ENCODE measurements around the gene PROZ. TPM values are rescaled to one million over a fixed set of nuclear protein-coding genes. Genes with fewer than 3 reads are reported as not detected.

PROZ gene
- total and polyA plus RNA-seq, 2 of the 13 experiments (the other 11 are each of a cell fraction or from before 2014, with no cell fraction given) = 5.6 to 22.5 TPM

DNA sequence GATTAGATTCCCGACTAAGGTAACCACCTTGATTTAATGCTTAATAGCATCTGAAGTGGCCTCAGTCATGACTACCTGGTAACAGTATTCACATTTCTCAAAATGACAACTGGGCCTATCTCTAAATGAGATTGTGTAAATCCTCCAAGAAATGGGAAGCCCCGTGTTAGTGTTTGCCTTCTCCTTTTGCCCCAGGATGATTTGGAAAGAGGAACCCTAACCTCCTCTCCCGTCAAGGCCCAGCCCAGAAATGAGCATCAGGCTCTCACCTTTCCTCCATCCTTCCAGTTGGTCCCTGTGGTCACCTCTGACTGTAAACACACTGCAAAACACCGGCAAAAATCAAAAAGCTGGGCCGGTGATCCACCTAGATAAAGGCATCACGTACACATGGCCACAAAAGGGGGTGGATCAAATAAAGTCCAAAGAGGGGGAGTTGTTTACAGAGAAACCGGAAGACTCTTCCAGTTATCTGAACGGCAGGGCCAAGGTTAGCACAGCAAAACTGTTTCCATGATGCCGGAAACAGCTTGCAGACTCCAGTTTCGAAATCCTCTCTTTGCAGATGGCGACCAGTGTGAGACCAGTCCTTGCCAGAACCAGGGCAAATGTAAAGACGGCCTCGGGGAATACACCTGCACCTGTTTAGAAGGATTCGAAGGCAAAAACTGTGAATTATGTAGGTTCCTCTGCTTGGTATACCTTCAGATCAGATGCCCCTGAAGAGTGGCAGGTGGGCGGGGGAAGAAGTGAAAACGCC lies 19.5 kb upstream of the PROZ start (continued):
- no peak for TF ChIP-seq AGO1 (IDR thresholded peaks at IDR 0.05; ENCODE audit: low read depth, low read length, poor library complexity, severe bottlenecking)
- TF ChIP-seq, protein P1, sequence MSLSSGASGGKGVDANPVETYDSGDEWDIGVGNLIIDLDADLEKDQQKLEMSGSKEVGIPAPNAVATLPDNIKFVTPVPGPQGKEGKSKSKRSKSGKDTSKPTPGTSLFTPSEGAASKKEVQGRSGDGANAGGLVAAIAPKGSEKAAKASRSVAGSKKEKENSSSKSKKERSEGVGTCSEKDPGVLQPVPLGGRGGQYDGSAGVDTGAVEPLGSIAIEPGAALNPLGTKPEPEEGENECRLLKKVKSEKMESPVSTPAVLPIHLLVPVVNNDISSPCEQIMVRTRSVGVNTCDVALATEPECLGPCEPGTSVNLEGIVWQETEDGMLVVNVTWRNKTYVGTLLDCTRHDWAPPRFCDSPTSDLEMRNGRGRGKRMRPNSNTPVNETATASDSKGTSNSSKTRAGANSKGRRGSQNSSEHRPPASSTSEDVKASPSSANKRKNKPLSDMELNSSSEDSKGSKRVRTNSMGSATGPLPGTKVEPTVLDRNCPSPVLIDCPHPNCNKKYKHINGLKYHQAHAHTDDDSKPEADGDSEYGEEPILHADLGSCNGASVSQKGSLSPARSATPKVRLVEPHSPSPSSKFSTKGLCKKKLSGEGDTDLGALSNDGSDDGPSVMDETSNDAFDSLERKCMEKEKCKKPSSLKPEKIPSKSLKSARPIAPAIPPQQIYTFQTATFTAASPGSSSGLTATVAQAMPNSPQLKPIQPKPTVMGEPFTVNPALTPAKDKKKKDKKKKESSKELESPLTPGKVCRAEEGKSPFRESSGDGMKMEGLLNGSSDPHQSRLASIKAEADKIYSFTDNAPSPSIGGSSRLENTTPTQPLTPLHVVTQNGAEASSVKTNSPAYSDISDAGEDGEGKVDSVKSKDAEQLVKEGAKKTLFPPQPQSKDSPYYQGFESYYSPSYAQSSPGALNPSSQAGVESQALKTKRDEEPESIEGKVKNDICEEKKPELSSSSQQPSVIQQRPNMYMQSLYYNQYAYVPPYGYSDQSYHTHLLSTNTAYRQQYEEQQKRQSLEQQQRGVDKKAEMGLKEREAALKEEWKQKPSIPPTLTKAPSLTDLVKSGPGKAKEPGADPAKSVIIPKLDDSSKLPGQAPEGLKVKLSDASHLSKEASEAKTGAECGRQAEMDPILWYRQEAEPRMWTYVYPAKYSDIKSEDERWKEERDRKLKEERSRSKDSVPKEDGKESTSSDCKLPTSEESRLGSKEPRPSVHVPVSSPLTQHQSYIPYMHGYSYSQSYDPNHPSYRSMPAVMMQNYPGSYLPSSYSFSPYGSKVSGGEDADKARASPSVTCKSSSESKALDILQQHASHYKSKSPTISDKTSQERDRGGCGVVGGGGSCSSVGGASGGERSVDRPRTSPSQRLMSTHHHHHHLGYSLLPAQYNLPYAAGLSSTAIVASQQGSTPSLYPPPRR (CRISPR knock-in tag; IDR thresholded peaks at IDR 0.05; ENCODE audit: borderline replicate concordance) = peak; percentile 97
- TF ChIP-seq, protein P2, sequence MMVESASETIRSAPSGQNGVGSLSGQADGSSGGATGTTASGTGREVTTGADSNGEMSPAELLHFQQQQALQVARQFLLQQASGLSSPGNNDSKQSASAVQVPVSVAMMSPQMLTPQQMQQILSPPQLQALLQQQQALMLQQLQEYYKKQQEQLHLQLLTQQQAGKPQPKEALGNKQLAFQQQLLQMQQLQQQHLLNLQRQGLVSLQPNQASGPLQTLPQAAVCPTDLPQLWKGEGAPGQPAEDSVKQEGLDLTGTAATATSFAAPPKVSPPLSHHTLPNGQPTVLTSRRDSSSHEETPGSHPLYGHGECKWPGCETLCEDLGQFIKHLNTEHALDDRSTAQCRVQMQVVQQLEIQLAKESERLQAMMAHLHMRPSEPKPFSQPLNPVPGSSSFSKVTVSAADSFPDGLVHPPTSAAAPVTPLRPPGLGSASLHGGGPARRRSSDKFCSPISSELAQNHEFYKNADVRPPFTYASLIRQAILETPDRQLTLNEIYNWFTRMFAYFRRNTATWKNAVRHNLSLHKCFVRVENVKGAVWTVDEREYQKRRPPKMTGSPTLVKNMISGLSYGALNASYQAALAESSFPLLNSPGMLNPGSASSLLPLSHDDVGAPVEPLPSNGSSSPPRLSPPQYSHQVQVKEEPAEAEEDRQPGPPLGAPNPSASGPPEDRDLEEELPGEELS (CRISPR knock-in tag; IDR thresholded peaks at IDR 0.05) = peak; percentile 100
- no peak; the same call in 1 of the 2 replicates for TF ChIP-seq ZNF460 (CRISPR knock-in tag; IDR thresholded peaks at IDR 0.05; ENCODE audit: borderline replicate concordance)
- no peak for TF ChIP-seq TEAD2 (CRISPR knock-in tag; IDR thresholded peaks at IDR 0.05)
- peak; percentile 83 for TF ChIP-seq SIX4 (CRISPR knock-in tag; IDR thresholded peaks at IDR 0.05)
- no peak for TF ChIP-seq RAD51 (IDR thresholded peaks at IDR 0.05; ENCODE audit: borderline replicate concordance)
- TF ChIP-seq ZNF761 (CRISPR knock-in tag; conservative IDR thresholded peaks at IDR 0.05) = peak; percentile 63; the same call in 1 of the 2 replicates
- peak; percentile 78; the same call in 1 of the 2 replicates for TF ChIP-seq TP53 (CRISPR knock-in tag; conservative IDR thresholded peaks at IDR 0.05)
- peak; percentile 83; the same call in 1 of the 2 replicates for TF ChIP-seq MIER3 (CRISPR knock-in tag; IDR thresholded peaks at IDR 0.05; ENCODE audit: borderline replicate concordance)
- TF ChIP-seq, protein P3, sequence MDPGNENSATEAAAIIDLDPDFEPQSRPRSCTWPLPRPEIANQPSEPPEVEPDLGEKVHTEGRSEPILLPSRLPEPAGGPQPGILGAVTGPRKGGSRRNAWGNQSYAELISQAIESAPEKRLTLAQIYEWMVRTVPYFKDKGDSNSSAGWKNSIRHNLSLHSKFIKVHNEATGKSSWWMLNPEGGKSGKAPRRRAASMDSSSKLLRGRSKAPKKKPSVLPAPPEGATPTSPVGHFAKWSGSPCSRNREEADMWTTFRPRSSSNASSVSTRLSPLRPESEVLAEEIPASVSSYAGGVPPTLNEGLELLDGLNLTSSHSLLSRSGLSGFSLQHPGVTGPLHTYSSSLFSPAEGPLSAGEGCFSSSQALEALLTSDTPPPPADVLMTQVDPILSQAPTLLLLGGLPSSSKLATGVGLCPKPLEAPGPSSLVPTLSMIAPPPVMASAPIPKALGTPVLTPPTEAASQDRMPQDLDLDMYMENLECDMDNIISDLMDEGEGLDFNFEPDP (CRISPR knock-in tag; conservative IDR thresholded peaks at IDR 0.05) = no peak
- TF ChIP-seq, protein P4, sequence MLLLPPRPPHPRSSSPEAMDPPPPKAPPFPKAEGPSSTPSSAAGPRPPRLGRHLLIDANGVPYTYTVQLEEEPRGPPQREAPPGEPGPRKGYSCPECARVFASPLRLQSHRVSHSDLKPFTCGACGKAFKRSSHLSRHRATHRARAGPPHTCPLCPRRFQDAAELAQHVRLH (CRISPR knock-in tag; IDR thresholded peaks at IDR 0.05; ENCODE audit: borderline replicate concordance, low read depth) = no peak
- peak; percentile 87 for TF ChIP-seq SOX13 (IDR thresholded peaks at IDR 0.05)
- peak in 1 of 2 experiments; percentile 89; a peak in 2 of 4 replicates for TF ChIP-seq SOX13 (CRISPR knock-in tag; conservative IDR thresholded peaks at IDR 0.05 in 1 of 2, IDR thresholded peaks at IDR 0.05 in 1 of 2)
- peak; percentile 73; the same call in 1 of the 2 replicates for TF ChIP-seq ATF1 (CRISPR knock-in tag; IDR thresholded peaks at IDR 0.05)
- TF ChIP-seq ZNF562 (CRISPR knock-in tag; IDR thresholded peaks at IDR 0.05; ENCODE audit: borderline replicate concordance) = no peak
- TF ChIP-seq BORCS8-MEF2B (CRISPR knock-in tag; IDR thresholded peaks at IDR 0.05) = no peak
- TF ChIP-seq, protein P5, sequence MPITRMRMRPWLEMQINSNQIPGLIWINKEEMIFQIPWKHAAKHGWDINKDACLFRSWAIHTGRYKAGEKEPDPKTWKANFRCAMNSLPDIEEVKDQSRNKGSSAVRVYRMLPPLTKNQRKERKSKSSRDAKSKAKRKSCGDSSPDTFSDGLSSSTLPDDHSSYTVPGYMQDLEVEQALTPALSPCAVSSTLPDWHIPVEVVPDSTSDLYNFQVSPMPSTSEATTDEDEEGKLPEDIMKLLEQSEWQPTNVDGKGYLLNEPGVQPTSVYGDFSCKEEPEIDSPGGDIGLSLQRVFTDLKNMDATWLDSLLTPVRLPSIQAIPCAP (CRISPR knock-in tag; IDR thresholded peaks at IDR 0.05; ENCODE audit: low read depth) = no peak
- TF ChIP-seq U2AF2 (IDR thresholded peaks at IDR 0.05; ENCODE audit: low read depth, low read length) = no peak
- TF ChIP-seq STAT5B (CRISPR knock-in tag; IDR thresholded peaks at IDR 0.05) = no peak

Data from HepG2 (cell line).